Measurements from ENCODE around the gene TTC38.

GRCh38 chr22:46224898-46225290 is 42.9 kb upstream of the TTC38 start:
- TF ChIP-seq TCF7L2 (IDR thresholded peaks at IDR 0.05; ENCODE audit: borderline replicate concordance, low read depth, low read length) (no peak), CTCF (tag by site-specific recombination; IDR thresholded peaks at IDR 0.05) (no peak), PRDM6 (tag by site-specific recombination; IDR thresholded peaks at IDR 0.05) (no peak), ZNF18 (tag by site-specific recombination; IDR thresholded peaks at IDR 0.05) (no peak), ZNF513 (tag by site-specific recombination; IDR thresholded peaks at IDR 0.05) (no peak), ZBTB1 (tag by site-specific recombination; IDR thresholded peaks at IDR 0.05) (no peak), YY1 (tag by site-specific recombination; IDR thresholded peaks at IDR 0.05) (no peak)
